ENCODE data around the gene B9D2. TPM values are rescaled to one million over a fixed set of nuclear protein-coding genes. Genes with fewer than 3 reads are reported as not detected.
A peak's percentile ranks its signal among the peaks of the same experiment; 100 is the strongest.

Gene B9D2
- total RNA-seq, 1 donor from 2014 or later = 2.5 TPM

DNA sequence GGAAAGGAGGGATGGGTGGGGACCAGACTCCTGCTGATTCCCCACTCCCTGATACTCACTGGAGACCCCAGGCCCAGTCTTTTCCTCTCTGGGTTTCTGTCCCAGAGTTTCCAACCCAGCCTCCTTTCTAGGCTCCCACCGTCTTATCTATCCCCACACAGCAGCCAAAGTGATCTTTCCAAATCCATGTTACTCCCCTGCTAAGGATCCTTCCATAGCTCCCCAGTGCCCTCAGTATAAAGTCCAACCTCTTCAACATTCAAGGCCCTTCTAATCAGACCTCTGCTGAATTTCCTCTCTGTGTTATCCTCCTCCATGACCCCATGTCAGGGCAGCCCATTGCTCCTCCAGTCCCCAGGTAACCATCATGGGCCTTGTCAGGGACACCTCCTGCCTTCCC, 8.9 kb downstream of the B9D2 start:
- Histone ChIP-seq H3K9ac (no peak overlapping the region), H3K4me1 (peaks cover 9% of the 10 kb centered on the region), H2AFZ (replicated peaks) (no peak overlapping the region), H3K27ac (no peak overlapping the region), H3K36me3 (no peaks in the 10 kb centered on the region), H3K9me3 (ENCODE audit: low read depth) (no peaks in the 10 kb centered on the region), H3K4me3 (no peak overlapping the region), H4K20me1 (ENCODE audit: low read depth) (peaks cover 12% of the 10 kb centered on the region), H3K4me2 (no peak overlapping the region), H3F3A (ENCODE audit: low read depth) (peaks cover 13% of the 10 kb centered on the region), H3K79me2 (ENCODE audit: low read depth) (no peaks in the 10 kb centered on the region), H3K27me3 (peaks cover 42% of the 10 kb centered on the region)
- no peak overlapping the region for H3K27ac Mint-ChIP-seq
- TF ChIP-seq EZH2 (IDR thresholded peaks at IDR 0.05) = no peak
- TF ChIP-seq EZH2phosphoT487 (IDR thresholded peaks at IDR 0.05) = no peak
- TF ChIP-seq, protein P1, sequence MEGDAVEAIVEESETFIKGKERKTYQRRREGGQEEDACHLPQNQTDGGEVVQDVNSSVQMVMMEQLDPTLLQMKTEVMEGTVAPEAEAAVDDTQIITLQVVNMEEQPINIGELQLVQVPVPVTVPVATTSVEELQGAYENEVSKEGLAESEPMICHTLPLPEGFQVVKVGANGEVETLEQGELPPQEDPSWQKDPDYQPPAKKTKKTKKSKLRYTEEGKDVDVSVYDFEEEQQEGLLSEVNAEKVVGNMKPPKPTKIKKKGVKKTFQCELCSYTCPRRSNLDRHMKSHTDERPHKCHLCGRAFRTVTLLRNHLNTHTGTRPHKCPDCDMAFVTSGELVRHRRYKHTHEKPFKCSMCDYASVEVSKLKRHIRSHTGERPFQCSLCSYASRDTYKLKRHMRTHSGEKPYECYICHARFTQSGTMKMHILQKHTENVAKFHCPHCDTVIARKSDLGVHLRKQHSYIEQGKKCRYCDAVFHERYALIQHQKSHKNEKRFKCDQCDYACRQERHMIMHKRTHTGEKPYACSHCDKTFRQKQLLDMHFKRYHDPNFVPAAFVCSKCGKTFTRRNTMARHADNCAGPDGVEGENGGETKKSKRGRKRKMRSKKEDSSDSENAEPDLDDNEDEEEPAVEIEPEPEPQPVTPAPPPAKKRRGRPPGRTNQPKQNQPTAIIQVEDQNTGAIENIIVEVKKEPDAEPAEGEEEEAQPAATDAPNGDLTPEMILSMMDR (IDR thresholded peaks at IDR 0.05) = no peak
- H3K36me3 Mint-ChIP-seq = no peaks in the 10 kb centered on the region
- no peak for DNase-seq (ENCODE audit: low spot score)
- peak overlapping the region; percentile 73 for H3K4me3 Mint-ChIP-seq
- H3K27me3 Mint-ChIP-seq (ENCODE audit: insufficient read depth, low read depth) = peaks cover 29% of the 10 kb centered on the region
- no peaks in the 10 kb centered on the region for H3K9me3 Mint-ChIP-seq
- H3K4me1 Mint-ChIP-seq = peaks cover 19% of the 10 kb centered on the region

DNA sequence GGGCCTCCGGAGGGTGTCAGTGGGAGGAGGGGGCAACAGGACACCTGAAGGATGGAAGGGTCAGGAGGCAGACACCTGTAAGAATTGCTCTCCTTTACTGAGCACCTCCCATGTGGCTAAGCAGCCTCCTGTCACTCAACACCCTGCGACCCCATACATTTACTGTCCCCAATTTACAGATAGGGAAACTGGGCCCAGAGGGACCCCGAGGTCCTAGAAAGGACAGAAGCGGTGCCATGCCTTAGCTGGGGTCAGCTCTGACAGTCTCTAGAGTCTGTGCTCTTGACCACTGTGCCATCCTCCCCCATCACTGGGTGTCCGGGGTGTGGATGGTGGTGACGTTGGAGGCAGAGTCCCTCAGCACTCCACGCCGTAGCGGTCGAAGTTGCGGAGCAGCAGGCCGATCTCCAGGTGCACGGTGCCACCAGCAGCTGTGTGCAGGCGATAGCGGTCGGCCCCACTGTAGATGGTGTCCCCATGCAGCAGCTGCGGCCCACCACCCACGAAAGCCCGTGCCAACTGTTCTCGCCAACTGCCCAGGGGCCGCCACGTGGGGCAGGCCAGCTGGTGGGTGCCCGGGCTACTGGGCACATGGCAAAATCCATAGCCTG, 9.5 kb downstream of the B9D2 start:
- Mint-ChIP-seq H3K27me3 (ENCODE audit: insufficient read depth, low read depth) (peaks cover 35% of the 10 kb centered on the region), H3K4me1 (peaks cover 19% of the 10 kb centered on the region), H3K4me3 (peak overlapping the region; percentile 87), H3K9me3 (no peaks in the 10 kb centered on the region), H3K27ac (no peak overlapping the region), H3K36me3 (no peaks in the 10 kb centered on the region)
- H3K27ac ChIP-seq = no peak overlapping the region
- H3F3A ChIP-seq (ENCODE audit: low read depth) = peaks cover 13% of the 10 kb centered on the region
- H3K4me3 ChIP-seq = peak overlapping the region; percentile 67
- TF ChIP-seq EZH2phosphoT487 (IDR thresholded peaks at IDR 0.05) (no peak), EZH2 (IDR thresholded peaks at IDR 0.05) (no peak)
- TF ChIP-seq, protein P1 (IDR thresholded peaks at IDR 0.05) = no peak
- H2AFZ ChIP-seq (replicated peaks) = no peak overlapping the region
- no peaks in the 10 kb centered on the region for H3K9me3 ChIP-seq (ENCODE audit: low read depth)
- peaks cover 9% of the 10 kb centered on the region for H3K4me1 ChIP-seq
- peak overlapping the region; percentile 86 for H3K4me2 ChIP-seq
- no peak overlapping the region for H3K9ac ChIP-seq
- peaks cover 12% of the 10 kb centered on the region for H4K20me1 ChIP-seq (ENCODE audit: low read depth)
- DNase-seq (ENCODE audit: low spot score) = no peak
- H3K27me3 ChIP-seq = peaks cover 47% of the 10 kb centered on the region
- no peaks in the 10 kb centered on the region for H3K79me2 ChIP-seq (ENCODE audit: low read depth)
- no peaks in the 10 kb centered on the region for H3K36me3 ChIP-seq

DNA sequence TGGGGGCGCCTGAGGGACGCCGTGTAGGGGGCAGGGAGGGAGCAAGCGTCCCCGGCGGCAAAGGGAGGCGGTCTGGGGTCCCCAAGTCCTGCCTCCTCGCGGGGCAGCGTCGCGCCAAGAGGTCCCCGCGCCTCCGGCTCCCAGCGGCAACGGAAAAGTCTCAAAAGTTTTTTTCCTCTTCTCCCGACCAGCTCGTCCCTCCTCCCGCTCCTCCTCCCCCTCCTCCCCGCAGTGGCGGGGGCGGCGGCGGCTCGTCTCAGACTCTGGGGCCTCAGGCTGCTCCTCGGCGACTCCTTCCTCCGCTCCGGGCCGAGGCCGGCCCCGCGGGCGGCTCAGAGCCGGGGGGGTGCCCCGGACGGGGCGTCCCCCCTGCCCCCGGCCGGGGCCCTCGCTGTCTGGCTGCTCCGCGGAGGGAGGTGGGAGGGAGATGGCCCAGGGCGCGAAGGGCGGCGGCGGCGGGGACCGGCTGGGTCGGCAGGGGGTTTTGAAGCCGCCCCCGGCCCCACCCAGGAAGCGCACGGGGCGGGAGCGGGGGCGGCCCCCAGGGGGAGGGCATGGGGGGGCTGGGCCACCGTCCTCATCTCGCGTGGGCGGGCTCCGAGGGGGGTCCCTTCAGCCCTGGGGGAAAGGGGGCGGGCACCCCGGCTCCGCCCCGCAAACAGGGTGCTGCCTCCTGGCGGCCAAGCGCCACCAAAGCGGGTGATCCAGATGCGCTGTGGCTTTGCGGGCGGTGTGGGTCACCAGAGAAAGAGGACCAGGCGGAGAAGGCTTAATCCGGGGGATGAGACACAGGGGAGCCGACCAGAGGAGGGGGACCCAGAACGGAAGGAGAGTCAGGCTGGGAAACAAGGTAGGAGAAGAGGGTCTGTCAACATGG, 10.2 kb downstream of the B9D2 start, which contains the start of gene TGFB1:
Gene TGFB1, minus strand, starts transcription at position 457 of the 877 bp plus-strand sequence. CDS start 878 bp downstream, outside the sequence.
- Histone ChIP-seq H3K4me1 (peaks cover 9% of the 10 kb centered on the region), H3K4me3 (peak within 1 kb of the TSS; percentile 67), H3K27ac (no peak within 1 kb of the TSS), H3K9me3 (ENCODE audit: low read depth) (no peaks in the 10 kb centered on the region), H3K9ac (no peak within 1 kb of the TSS), H3K27me3 (peaks cover 53% of the 10 kb centered on the region), H4K20me1 (ENCODE audit: low read depth) (peaks cover 12% of the 10 kb centered on the region), H3K36me3 (no peaks in the 10 kb centered on the region), H3K4me2 (peak within 1 kb of the TSS; percentile 86), H3K79me2 (ENCODE audit: low read depth) (no peaks in the 10 kb centered on the region), H2AFZ (replicated peaks) (peak within 1 kb of the TSS; percentile 84), H3F3A (ENCODE audit: low read depth) (peaks cover 13% of the 10 kb centered on the region)
- peak within 1 kb of the TSS; percentile 87 for H3K4me3 Mint-ChIP-seq
- H3K9me3 Mint-ChIP-seq = no peaks in the 10 kb centered on the region
- peaks cover 19% of the 10 kb centered on the region for H3K4me1 Mint-ChIP-seq
- no peaks in the 10 kb centered on the region for H3K36me3 Mint-ChIP-seq
- DNase-seq (ENCODE audit: low spot score) = peak; percentile 85
- H3K27ac Mint-ChIP-seq = peak within 1 kb of the TSS; percentile 6
- H3K27me3 Mint-ChIP-seq (ENCODE audit: insufficient read depth, low read depth) = peaks cover 38% of the 10 kb centered on the region
- TF ChIP-seq, protein P1 (IDR thresholded peaks at IDR 0.05) = peak; percentile 85
- no peak for TF ChIP-seq EZH2phosphoT487 (IDR thresholded peaks at IDR 0.05)
- peak; percentile 2 for TF ChIP-seq EZH2 (IDR thresholded peaks at IDR 0.05)

All from neural progenitor cell (in vitro differentiated cells).